HepG2 (cell line): ENCODE results near the gene ZNF513. TPM values are rescaled to one million over a fixed set of nuclear protein-coding genes. Genes with fewer than 3 reads are reported as not detected.
A peak's percentile ranks its signal among the peaks of the same experiment; 100 is the strongest.

Experiments used
- ATAC-seq: fragments of 200-7000 bp; cut with Tn5 transposase; 3 replicates; pipeline ENCODE4 v1.9.1; 2020; ENCODE audit warnings: mild to moderate bottlenecking, moderate library complexity
- BruUV-seq: library from RNA; stranded (reverse); fragments of 400-500 nt; replicated peaks from 2 replicates; lab custom pipeline; 2021; lab: Mats Ljungman, UMichigan
- CTCF ChIA-PET: fragments of 300-600 bp; formaldehyde crosslinking; extraction: SDS; loops from one replicate; lab custom pipeline; 2021; ENCODE audit warnings: low total read pairs, inconsistent platforms, low intra/inter-chr PET ratio; lab: Yijun Ruan, JAX
- POLR2A ChIA-PET: fragments of 350-600 bp; sonication (Branson Sonifier 250); formaldehyde crosslinking; loops from one replicate; lab custom pipeline; 2020; ENCODE audit warnings: antibody characterized with exemption, inconsistent platforms; lab: Yijun Ruan, JAX
- DNase-seq: peaks from one replicate; pipeline ENCODE4 v3.0.0-alpha.2; 2015; ENCODE audit warnings: low spot score
- FAIRE-seq: peaks from 3 replicates; lab custom pipeline; 2011; peaks lifted over from hg19 to GRCh38; lab: Jason Lieb, UNC
- H2AFZ ChIP-seq: one replicate; pipeline ENCODE4 v1.6.1; 2011; ENCODE audit warnings: low read length, inconsistent platforms
- H3K27ac ChIP-seq: fragments of 300-600 bp; 3 replicates; pipeline ENCODE4 v1.8.0; 2011; ENCODE audit warnings: mixed run types, mild to moderate bottlenecking, mixed read lengths, low read length, inconsistent platforms; ENCODE audit not compliant: insufficient read depth; ENCODE audit errors: extremely low read length
- H3K27me3 ChIP-seq, 2 experiments: fragments of 200-600 bp in 1 of 2; 2 replicates in 1 of 2; 3 replicates in 1 of 2; pipeline versions ENCODE4 v1.6.0 to v1.8.0; 2011; ENCODE audit warnings: low read length in 2 of 2, mild to moderate bottlenecking in 2 of 2, moderate library complexity in 2 of 2, inconsistent platforms in 1 of 2; ENCODE audit not compliant: insufficient read depth in 2 of 2, control insufficient read depth in 1 of 2
- H3K36me3 ChIP-seq, 2 experiments: fragments of 200-600 bp in 1 of 2; replicated peaks in 1 of 2; 2 replicates in 1 of 2; 3 replicates in 1 of 2; pipeline versions ENCODE4 v1.5.1 to v1.8.0; 2011; ENCODE audit warnings: low read length in 2 of 2, inconsistent platforms in 1 of 2; ENCODE audit not compliant: insufficient read depth in 2 of 2, control insufficient read depth in 1 of 2
- H3K4me1 ChIP-seq: 2 replicates; pipeline ENCODE4 v1.5.1; 2012; ENCODE audit warnings: low read length, inconsistent platforms; ENCODE audit not compliant: insufficient read depth
- H3K4me2 ChIP-seq: 2 replicates; pipeline ENCODE4 v1.6.0; 2011; ENCODE audit warnings: low read depth, low read length, inconsistent platforms
- H3K4me3 ChIP-seq, 3 experiments: fragments of 200-600 bp in 1 of 3; sonication (generic), shearing (Covaris generic) in 1 of 3; replicated peaks in 1 of 3; 2 replicates each; pipeline ENCODE4 v1.5.1; 2011 to 2016; ENCODE audit warnings: low read length in 3 of 3, inconsistent platforms in 2 of 3, low read depth in 2 of 3, mild to moderate bottlenecking in 2 of 3, control low read depth in 1 of 3, mixed read lengths in 1 of 3; ENCODE audit not compliant: insufficient read depth in 1 of 3
- H3K79me2 ChIP-seq: one replicate; pipeline ENCODE4 v1.6.1; 2011; ENCODE audit warnings: low read length, inconsistent platforms; ENCODE audit not compliant: insufficient read depth
- H3K9ac ChIP-seq: 2 replicates; pipeline ENCODE4 v1.6.0; 2011; ENCODE audit warnings: mild to moderate bottlenecking, low read depth, low read length, inconsistent platforms; ENCODE audit not compliant: insufficient read depth
- H3K9me3 ChIP-seq: 2 replicates; pipeline ENCODE4 v1.5.1; 2012; ENCODE audit warnings: mild to moderate bottlenecking, low read length
- H4K20me1 ChIP-seq: 2 replicates; pipeline ENCODE4 v1.6.0; 2011; ENCODE audit warnings: inconsistent platforms, mild to moderate bottlenecking, low read length, moderate library complexity; ENCODE audit not compliant: insufficient read depth
- ARID2 ChIP-seq: sonication (generic); formaldehyde crosslinking; IDR thresholded peaks from 2 replicates; pipeline ENCODE4 v1.8.1; 2022; ENCODE audit warnings: mild to moderate bottlenecking, missing genetic modification reagents, borderline replicate concordance
- ERF ChIP-seq: IDR thresholded peaks from 2 replicates; pipeline ENCODE4 v1.6.1; 2018; ENCODE audit warnings: missing biosample characterization, missing genetic modification reagents
- FOXJ3 ChIP-seq: sonication (generic); formaldehyde crosslinking; IDR thresholded peaks from 2 replicates; pipeline ENCODE4 v1.4.0; 2020; ENCODE audit warnings: missing genetic modification reagents, mild to moderate bottlenecking, borderline replicate concordance
- MXD4 ChIP-seq: IDR thresholded peaks from 2 replicates; pipeline ENCODE4 v1.6.1; 2016; ENCODE audit warnings: mild to moderate bottlenecking, missing biosample characterization, missing genetic modification reagents
- NKX3-1 ChIP-seq: sonication (generic); formaldehyde crosslinking; IDR thresholded peaks from 2 replicates; pipeline ENCODE4 v1.5.0; 2020; ENCODE audit warnings: missing genetic modification reagents
- SSRP1 ChIP-seq: IDR thresholded peaks from 2 replicates; pipeline ENCODE4 v1.6.1; 2016; ENCODE audit warnings: control low read depth
- TFAP4 ChIP-seq: sonication (generic); IDR thresholded peaks from 2 replicates; pipeline ENCODE4 v1.6.1; 2016; ENCODE audit warnings: low read depth, borderline replicate concordance
- ZFP36L2 ChIP-seq: sonication (generic); formaldehyde crosslinking; IDR thresholded peaks from 2 replicates; pipeline ENCODE4 v1.4.0; 2020; ENCODE audit warnings: missing genetic modification reagents
- ZFP82 ChIP-seq: sonication (generic); formaldehyde crosslinking; IDR thresholded peaks from 2 replicates; pipeline ENCODE4 v1.5.1; 2020; ENCODE audit warnings: mild to moderate bottlenecking, missing genetic modification reagents, borderline replicate concordance
- ZNF589 ChIP-seq: sonication (generic); formaldehyde crosslinking; conservative IDR thresholded peaks from 2 replicates; pipeline ENCODE4 v1.8.0; 2022; ENCODE audit warnings: mild to moderate bottlenecking, moderate library complexity, missing genetic modification reagents
- ZNF670 ChIP-seq: sonication (generic); formaldehyde crosslinking; IDR thresholded peaks from 2 replicates; pipeline ENCODE4 v1.8.0; 2022; ENCODE audit warnings: mild to moderate bottlenecking, missing genetic modification reagents, borderline replicate concordance
- ZSCAN21 ChIP-seq: sonication (generic); formaldehyde crosslinking; IDR thresholded peaks from 2 replicates; pipeline ENCODE4 v1.8.0; 2022; ENCODE audit warnings: mild to moderate bottlenecking, missing genetic modification reagents, moderate library complexity, borderline replicate concordance
- WGBS: methylation state at CpG from one replicate; pipeline ENCODE4 v1.1.6; 2017; ENCODE audit warnings: low lambda C conversion rate; 5-methylcytosine and 5-hydroxymethylcytosine counted together
- in situ Hi-C: cut with HindIII; loops from 2 replicates; pipeline ENCODE4 v1.10.0; 2017; ENCODE audit warnings: low pct_unique_long_range_greater_than_20kb; ENCODE audit not compliant: extremely low pct_ligation_motif_present
- intact Hi-C: fragments of 100-400 bp; cut with micrococcal nuclease; formaldehyde crosslinking; loops from one replicate; pipeline ENCODE4 v1.10.0; 2022; ENCODE audit not compliant: unreplicated experiment
- polyA plus RNA-seq, 8 experiments: library from polyadenylated mRNA; depleted of rRNA in 3 of 8; stranded (reverse) in 7 of 8; unstranded in 1 of 8; fragments of >200 nt; fragmentation: Illumina TruSeq in 4 of 8; extraction: Trizol in 4 of 8; gene quantifications; 2 replicates each; pipeline versions ENCODE4 v1.2.1 to v1.2.3, GENCODE V29; 2011 to 2016; ENCODE audit warnings: low read depth in 4 of 8, missing spikeins in 1 of 8, mixed read lengths in 1 of 8; ENCODE audit not compliant: insufficient read depth in 1 of 8
- total RNA-seq, 5 experiments: library from RNA; depleted of rRNA; stranded (reverse); fragments of >200 nt; fragmentation: Illumina TruSeq; extraction: Trizol; gene quantifications; 2 replicates each; pipeline ENCODE4 v1.2.3, GENCODE V29; 2016; ENCODE audit warnings: low read depth in 1 of 5
- TF ChIP-seq, protein P1 (sequence below): sonication (generic); formaldehyde crosslinking; conservative IDR thresholded peaks from 2 replicates; pipeline ENCODE4 v1.4.0; 2020; ENCODE audit warnings: missing genetic modification reagents
- TF ChIP-seq, protein P2 (sequence below): sonication (generic); formaldehyde crosslinking; IDR thresholded peaks from 2 replicates; pipeline ENCODE4 v1.4.0; 2020; ENCODE audit warnings: missing genetic modification reagents
- TF ChIP-seq, protein P3 (sequence below): sonication (generic); formaldehyde crosslinking; IDR thresholded peaks from 2 replicates; pipeline ENCODE4 v1.4.0; 2020; ENCODE audit warnings: mild to moderate bottlenecking, missing genetic modification reagents

Gene ZNF513
- total and polyA plus RNA-seq, 2 of the 13 experiments (the other 11 are each of a cell fraction or from before 2014, with no cell fraction given), result 4.9 to 6.3 TPM

- TF ChIP-seq, protein P1, sequence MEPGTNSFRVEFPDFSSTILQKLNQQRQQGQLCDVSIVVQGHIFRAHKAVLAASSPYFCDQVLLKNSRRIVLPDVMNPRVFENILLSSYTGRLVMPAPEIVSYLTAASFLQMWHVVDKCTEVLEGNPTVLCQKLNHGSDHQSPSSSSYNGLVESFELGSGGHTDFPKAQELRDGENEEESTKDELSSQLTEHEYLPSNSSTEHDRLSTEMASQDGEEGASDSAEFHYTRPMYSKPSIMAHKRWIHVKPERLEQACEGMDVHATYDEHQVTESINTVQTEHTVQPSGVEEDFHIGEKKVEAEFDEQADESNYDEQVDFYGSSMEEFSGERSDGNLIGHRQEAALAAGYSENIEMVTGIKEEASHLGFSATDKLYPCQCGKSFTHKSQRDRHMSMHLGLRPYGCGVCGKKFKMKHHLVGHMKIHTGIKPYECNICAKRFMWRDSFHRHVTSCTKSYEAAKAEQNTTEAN (CRISPR knock-in tag), result 0 out of 2 replicates have a peak, but pooled peaks have one; percentile 27
- TF ChIP-seq SSRP1 (CRISPR knock-in tag) (no peak), FOXJ3 (CRISPR knock-in tag) (no peak), ZNF589 (CRISPR knock-in tag) (peak; percentile 27; the same call in 1 of the 2 replicates), ERF (CRISPR knock-in tag) (peak; percentile 14; the same call in 1 of the 2 replicates), ZFP36L2 (CRISPR knock-in tag) (no peak), TFAP4 (peak; percentile 48; the same call in 1 of the 2 replicates)
- TF ChIP-seq, protein P2, sequence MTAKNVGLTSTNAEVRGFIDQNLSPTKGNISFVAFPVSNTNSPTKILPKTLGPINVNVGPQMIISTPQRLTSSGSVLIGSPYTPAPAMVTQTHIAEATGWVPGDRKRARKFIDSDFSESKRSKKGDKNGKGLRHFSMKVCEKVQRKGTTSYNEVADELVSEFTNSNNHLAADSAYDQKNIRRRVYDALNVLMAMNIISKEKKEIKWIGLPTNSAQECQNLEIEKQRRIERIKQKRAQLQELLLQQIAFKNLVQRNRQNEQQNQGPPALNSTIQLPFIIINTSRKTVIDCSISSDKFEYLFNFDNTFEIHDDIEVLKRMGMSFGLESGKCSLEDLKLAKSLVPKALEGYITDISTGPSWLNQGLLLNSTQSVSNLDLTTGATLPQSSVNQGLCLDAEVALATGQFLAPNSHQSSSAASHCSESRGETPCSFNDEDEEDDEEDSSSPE (CRISPR knock-in tag), result peak; percentile 63; the same call in 1 of the 2 replicates
Measured at GRCh38 chr2:27356056-27356381, 24.5 kb downstream of the ZNF513 start (continued).

- POLR2A ChIA-PET, result interaction anchor here (0.8 to 4.1 kb wide), 12 partner anchors 9 to 228 kb away, joined by 3 to 73 read pairs (median 11); partner anchors contain the start of genes ATRAID, EIF2B4, FNDC4 and MPV17
- FAIRE-seq (no peak), ATAC-seq (no peak), DNase-seq (no peak)
- Histone ChIP-seq H3K4me3 (peak overlapping the region in 2 of 3 experiments; percentile 75 to 91; a peak in 3 of 6 replicates), H3K9me3 (no peaks in the 10 kb centered on the region), H3K27me3 (no peaks in the 10 kb centered on the region; a peak in 1 of 5 replicates), H3K27ac (peak overlapping the region; percentile 96), H4K20me1 (no peaks in the 10 kb centered on the region), H2AFZ (no peak overlapping the region), H3K36me3 (peaks cover 1 to 5% of the 10 kb centered on the region in 2 experiments; a peak in 2 of 5 replicates), H3K9ac (peak overlapping the region; percentile 99), H3K4me2 (peak overlapping the region; percentile 90), H3K4me1 (peaks cover 56% of the 10 kb centered on the region), H3K79me2 (peaks cover 84% of the 10 kb centered on the region)
- BruUV-seq, result no TSS peak
- intact Hi-C loops, result no loop called here
- in situ Hi-C loops, result no loop called here
- CTCF ChIA-PET, result no interaction called here
- 79% methylated on average over 7 of the region's 7 CpGs for WGBS
- TF ChIP-seq, protein P3, sequence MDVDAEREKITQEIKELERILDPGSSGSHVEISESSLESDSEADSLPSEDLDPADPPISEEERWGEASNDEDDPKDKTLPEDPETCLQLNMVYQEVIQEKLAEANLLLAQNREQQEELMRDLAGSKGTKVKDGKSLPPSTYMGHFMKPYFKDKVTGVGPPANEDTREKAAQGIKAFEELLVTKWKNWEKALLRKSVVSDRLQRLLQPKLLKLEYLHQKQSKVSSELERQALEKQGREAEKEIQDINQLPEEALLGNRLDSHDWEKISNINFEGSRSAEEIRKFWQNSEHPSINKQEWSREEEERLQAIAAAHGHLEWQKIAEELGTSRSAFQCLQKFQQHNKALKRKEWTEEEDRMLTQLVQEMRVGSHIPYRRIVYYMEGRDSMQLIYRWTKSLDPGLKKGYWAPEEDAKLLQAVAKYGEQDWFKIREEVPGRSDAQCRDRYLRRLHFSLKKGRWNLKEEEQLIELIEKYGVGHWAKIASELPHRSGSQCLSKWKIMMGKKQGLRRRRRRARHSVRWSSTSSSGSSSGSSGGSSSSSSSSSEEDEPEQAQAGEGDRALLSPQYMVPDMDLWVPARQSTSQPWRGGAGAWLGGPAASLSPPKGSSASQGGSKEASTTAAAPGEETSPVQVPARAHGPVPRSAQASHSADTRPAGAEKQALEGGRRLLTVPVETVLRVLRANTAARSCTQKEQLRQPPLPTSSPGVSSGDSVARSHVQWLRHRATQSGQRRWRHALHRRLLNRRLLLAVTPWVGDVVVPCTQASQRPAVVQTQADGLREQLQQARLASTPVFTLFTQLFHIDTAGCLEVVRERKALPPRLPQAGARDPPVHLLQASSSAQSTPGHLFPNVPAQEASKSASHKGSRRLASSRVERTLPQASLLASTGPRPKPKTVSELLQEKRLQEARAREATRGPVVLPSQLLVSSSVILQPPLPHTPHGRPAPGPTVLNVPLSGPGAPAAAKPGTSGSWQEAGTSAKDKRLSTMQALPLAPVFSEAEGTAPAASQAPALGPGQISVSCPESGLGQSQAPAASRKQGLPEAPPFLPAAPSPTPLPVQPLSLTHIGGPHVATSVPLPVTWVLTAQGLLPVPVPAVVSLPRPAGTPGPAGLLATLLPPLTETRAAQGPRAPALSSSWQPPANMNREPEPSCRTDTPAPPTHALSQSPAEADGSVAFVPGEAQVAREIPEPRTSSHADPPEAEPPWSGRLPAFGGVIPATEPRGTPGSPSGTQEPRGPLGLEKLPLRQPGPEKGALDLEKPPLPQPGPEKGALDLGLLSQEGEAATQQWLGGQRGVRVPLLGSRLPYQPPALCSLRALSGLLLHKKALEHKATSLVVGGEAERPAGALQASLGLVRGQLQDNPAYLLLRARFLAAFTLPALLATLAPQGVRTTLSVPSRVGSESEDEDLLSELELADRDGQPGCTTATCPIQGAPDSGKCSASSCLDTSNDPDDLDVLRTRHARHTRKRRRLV, result 0 out of 2 replicates have a peak, but pooled peaks have one; percentile 10
- 0 out of 2 replicates have a peak, but pooled peaks have one; percentile 49 for TF ChIP-seq ZNF670 (CRISPR knock-in tag)
- TF ChIP-seq ZSCAN21, result 0 out of 2 replicates have a peak, but pooled peaks have one; percentile 10
- 0 out of 2 replicates have a peak, but pooled peaks have one; percentile 58 for TF ChIP-seq ZFP82 (CRISPR knock-in tag)
- TF ChIP-seq ARID2 (CRISPR knock-in tag), result peak; percentile 62; the same call in 1 of the 2 replicates
- 0 out of 2 replicates have a peak, but pooled peaks have one; percentile 24 for TF ChIP-seq NKX3-1 (CRISPR knock-in tag)
- peak; percentile 4; the same call in 1 of the 2 replicates for TF ChIP-seq MXD4
Measured at GRCh38 chr2:27354597-27354927, 26.0 kb downstream of the ZNF513 start.
